Measurements from ENCODE around the gene GCNA.
"Not testable (repeated sequence)": the region's sequence is repeated elsewhere in the genome, so short reads cannot be mapped to it uniquely, and the experiment has no call there.

GCNA gene

DNA sequence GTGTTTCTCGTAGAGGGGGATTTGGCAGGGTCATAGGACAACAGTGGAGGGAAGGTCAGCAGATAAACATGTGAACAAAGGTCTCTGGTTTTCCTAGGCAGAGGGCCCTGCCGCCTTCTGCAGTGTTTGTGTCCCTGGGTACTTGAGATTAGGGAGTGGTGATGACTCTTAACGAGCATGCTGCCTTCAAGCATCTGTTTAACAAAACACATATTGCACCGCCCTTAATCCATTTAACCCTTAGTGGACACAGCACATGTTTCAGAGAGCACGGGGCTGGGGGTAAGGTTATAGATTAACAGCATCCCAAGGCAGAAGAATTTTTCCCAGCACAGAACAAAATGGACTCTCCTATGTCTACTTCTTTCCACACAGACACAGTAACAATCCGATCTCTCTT is 66.2 kb downstream of the GCNA start:
- not testable (repeated sequence) for DNase-seq

DNA sequence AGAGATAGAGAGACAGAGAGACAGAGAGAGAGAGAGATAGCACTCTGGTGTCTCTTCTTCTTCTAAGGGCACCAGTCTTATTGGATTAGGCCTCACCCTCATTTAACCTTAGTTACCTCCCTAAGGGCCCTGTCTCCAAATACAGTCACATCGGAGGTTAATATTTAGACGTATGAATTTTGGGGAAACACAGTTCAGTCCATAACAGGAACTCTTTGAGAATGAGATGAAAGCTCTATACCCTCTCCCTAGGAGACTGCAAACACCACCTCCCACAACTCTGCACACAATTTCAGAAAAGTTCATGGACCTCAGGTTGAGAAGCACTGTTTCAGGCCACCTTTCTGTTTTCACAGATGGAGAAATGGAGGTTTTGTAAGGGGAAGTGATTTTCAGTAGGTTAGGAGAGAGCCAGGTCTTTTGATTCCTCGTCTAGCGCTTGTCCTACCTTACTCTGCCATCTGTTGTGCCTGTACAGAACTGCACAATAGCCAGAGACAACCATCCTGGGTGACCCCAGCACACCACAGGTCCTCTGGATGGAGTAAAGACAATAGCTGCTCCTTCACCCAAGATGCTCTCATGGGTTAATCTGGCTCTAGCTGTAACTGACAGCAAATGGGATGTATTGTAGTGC is 72.2 kb downstream of the GCNA start:
- DNase-seq, result no peak

DNA sequence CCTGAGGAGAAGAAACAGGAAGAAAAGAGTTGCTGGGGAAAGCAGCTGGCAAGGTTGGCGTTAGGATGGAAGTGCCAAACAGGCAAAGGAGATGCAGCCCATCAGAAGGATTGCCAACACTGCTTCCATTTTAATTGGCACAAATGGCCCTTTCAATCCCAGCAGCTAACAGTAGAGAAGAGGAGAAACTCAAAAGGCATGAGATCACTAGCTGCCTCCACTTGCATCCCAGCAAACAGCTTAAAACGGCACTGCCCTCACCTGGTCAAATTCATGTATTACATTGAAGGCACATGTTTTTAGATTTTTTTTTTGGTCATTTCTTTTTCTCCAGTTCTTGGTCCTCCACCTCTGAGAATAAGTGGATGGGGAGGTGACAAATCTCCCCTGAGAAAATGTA is 74.2 kb downstream of the GCNA start:
- DNase-seq, result no peak

DNA sequence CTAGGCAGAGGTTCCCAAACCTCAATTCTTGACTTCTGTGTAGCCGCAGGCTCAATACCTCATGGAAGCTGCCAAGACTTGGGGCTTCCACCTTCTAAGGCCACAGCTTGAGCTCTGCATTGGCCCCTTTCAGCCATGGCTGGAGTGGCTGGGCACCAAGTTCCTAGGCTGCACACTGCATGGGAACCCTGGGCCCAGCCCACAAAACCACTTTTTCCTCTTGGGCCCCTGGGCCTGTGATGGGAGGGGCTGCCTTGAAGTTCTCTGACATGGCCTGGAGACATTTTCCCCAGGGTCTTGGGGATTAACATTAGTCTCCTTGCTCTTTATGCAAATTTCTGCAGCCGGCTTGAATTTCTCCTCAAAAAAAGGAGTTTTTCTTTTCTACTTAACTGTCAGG is 75.1 kb downstream of the GCNA start:
- no peak for DNase-seq

DNA sequence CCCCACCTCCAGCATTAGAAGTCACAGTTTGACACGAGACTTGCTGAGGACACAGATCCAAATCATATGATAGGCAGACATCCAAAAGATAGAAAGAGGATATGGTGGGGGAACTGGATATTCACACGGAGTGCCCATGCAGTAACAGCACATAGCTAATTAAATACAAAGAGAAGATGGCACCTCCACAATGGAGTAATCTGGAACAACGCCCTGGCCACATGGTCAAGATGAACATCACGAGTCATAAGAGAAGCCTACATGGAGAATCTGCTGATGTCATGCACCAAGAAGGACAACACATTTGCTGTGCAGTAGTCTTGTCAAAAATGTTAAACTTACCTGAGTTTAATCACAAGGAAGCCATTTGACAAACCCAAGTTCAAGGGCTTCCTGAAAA is 79.0 kb downstream of the GCNA start:
- DNase-seq, result no peak

DNA sequence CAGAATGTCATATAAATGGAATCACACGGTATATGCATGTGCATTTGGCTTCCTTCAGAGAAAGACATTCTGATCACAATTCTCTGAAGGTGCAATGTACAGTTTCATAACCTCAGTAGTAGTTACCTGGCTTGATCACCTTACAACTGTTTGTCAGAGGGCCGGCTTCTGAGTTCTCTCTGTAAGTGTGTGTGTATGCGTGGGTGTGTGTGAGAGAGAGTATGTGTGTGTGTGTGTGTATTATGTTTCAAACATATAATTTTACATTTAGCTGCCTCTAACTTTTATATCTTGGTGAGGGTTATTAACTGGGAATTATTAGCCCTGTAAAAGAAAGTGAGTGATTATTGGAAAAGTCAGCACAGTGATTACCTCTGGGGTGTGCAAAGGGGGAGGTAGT is 81.1 kb downstream of the GCNA start:
- no peak for DNase-seq

DNA sequence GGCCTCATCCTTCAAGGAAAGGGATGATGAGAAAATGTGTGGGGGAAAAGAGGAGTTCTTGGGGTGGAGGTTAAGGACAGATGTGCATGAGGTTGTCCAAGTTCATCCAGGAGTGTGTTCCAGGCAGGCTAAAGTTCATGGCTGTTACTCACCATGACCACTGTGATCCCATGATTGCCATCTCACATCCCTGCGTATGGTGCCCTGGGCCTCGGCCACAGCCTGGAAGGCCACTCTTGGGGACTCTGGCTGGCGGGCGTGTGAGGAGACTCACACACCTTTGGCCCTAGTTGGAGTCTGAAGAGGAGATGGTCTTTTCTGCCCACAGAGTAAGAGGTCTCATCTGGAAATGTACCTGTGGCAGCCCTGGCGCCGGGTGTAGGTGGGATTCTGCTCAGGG is 81.7 kb downstream of the GCNA start:
- no peak for DNase-seq

DNA sequence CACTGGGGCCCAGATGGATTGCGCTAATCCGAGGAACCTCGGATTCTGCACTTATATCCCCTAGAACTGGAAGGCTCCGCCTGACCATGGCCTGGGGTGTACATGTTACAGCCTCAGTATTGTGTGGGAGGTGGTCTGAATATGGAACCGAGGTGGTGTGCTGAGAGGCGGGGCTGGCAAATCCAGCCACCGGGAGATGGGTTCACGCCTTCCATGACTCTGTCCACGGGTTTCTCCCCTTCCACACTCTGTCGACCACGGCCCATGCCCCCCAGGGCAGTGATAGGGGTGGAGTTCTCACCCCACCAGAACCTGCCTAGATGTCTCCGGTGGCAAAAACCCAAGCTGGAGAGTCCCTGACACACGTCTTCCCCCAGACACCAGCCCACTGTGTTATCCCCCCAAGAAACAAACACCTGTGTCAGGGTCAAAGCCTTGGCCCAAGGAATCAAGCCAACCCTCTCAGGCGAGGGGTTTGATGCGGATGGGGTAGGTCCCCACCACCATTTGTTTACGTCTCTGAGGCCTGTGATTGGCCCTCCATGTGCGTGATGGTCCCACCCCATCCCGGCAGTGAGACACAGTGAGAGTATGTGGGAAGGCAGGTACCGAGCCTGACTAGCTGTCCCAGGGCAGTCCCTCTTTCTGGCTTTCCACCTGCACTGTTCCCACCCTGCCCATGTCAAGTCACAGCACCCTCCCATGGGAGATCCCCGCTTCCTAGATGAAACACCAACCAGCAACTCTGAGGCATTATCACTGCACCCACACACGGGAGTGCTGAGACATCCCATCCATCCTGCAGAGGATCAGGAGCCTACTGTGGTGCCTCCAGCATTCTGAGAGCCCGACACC is 82.6 kb downstream of the GCNA start:
- no peak for DNase-seq

DNA sequence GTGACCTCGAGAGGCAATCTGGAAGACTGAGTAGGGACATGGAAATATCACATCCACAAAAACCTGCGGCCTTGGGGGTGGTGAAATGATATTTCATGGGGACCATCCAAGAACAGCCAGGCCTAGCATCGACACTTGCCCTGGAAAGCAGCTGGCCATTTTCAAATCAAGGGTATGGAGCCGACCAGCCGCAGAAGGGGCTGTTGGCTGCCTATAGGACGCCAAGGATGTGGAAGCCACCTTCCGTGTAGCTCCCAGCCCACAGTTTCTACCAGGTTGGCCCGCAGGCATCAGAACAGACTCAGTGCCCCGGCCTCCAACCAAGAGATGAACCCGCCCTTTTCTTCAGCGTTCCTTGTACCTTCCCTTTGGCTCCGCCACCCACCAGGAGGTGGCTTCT is 83.7 kb downstream of the GCNA start:
- no peak for DNase-seq

DNA sequence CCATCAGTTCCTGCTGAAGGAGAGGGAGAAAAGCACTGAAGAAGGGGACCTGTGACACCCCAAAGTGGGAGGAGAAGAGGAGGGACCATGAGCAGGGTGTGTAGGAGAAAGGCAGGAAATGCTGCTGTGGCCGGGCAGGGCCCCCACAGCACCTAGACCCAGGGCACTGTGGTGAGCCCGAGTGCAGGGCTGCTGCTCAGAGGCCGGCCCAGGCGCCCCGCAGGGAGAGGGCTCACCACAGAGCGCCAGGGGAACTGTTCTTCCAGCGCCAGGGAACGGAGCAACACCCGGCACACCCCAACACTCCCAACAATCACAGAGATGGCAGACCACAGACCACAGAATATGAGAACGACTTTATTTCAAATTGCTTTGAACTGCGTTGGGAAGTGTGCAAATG is 84.4 kb downstream of the GCNA start:
- DNase-seq, result not testable (repeated sequence)
